Left forelimb (tissue), 1 donor: ENCODE results near the gene UNC79.

ENCODE experiments used
- DNase-seq: peaks from one replicate; pipeline ENCODE4 v3.0.0-alpha.2; 2018; ENCODE audit warnings: low spot score

Gene UNC79

GRCh38 chr14:93708311-93708734 is 277.6 kb downstream of the UNC79 start:
- no peak for DNase-seq

- DNase-seq = no peak
Measured at GRCh38 chr14:93708800-93709199, 278.1 kb downstream of the UNC79 start.

DNA sequence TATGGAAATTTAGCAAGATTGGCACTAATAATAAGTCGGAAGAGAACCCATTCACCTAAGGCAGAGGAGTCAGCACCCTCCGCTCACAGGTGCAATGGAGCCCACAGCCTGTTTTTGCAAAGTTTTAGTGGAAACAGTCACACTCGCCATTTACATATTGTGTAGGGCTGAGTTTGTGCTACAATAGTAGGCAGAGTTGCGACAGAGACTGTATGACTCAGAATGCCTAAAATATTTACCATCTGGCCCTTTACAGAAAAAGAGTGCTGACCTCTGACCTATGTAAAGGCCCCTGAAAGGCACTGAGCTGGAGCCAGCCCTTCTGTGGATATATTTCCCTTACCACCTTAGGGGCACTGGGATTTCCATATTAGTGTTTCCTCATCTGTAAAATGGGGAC is 278.5 kb downstream of the UNC79 start:
- no peak for DNase-seq

DNA sequence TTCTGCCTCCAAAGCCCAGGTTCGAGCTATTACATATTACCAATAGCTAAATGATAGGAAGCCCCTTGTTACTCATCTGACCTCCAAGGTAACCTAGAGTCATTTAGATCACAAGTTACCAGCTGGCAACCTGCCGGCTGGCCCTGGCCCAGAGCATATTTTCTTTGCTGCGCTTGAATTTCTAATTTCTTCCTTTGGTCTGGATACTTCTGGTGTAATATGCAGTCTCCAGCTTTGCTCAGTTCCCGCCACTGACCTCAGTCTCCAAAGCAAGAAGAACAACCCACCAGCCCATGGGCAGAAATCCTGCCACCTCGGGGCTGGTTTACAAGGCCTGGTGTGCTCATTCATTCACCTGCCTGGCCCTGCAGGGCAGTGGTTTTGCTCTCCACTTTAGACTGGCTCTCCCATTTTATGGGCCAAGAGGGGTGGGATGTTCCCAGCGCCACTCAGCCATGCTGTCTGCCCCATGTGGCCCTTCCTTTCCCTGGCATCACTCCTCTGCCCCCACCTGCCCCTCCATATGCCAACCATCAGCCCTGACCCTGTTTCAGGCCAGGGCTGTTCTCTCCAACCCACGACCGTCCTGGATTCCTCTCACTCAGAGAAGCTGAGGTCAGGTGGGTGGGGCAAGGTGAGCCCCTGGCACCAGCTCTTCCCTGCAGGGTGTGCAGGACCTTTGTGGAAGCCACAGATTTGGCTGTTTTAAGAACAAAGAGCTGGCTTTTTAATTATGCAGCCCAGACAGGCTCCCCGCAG is 281.5 kb downstream of the UNC79 start:
- no peak for DNase-seq

DNA sequence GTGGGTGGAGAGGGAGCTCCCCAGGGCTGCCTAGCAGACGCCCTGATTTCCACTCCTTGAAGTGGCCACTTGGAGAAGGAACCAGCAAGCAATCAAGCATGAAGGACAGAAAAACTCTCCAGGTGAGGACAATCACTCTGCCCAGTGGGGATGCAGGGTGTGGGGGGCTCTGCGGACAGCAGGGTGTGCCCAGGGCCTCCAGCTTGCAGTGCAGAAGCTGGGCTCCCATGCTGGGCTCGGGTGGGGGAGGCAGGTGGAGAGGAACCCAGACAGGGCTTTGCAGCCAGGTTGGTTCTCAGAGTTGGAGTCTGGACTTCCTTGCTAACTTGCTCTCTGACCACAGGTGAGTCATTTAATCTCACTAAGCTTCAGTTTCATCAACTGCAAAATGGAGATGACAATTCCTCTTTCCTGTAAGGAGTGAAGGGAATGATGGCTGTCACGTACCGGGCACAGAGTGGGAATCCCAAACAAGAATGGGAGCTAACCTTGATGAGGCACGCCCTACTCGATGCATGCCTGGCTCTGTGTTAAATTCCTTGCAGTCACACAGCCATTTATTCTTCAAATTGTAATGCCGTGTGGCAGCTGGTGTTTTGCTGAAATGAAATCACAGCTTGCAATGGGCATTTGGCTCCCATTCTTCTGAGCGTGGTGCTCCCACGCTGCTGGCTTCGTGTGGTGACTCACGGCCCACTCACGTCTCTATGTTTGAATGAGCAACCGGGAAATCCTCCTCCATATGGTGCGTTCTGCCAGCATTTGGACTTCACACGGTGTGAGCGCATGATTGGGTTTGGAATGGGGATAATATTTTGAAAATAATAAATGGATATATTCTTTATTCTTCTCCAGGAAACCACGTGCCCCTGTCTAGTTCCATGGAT is 282.3 kb downstream of the UNC79 start:
- DNase-seq = no peak

DNA sequence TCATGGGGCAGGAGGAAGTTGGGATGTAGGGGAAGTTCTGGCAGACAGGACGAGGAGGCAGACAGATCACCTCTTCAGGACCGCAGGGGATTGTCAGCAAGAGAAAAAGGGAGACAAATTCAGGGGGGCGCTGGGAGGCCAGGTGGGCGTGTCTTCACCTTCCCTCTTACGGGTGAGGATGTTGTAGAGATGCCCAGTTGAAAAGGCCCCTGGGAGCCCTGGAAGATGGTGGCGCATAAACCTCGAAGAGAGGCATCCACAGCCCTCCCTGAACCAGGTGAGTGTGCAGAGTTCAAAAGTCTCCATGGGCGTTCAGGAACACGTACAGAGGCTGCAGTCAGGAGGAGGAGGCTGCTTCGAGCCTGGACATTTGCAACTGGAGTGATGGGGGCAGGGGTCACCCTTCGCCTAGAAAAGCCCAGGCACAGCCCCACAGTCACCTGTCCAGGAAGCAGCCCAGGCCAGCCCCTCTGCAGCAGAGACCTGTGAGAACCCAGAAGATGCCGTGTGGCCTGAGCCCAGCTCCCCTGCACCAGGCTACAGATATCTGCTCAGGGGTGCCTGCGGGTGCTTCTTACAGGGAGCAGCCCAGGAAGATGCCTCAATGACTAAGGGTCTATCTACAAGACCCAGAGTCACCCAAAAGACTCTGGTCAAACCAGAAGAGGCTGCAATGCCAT is 283.1 kb downstream of the UNC79 start:
- DNase-seq = no peak

- DNase-seq = no peak
Measured at GRCh38 chr14:93714605-93715004, 283.9 kb downstream of the UNC79 start.

DNA sequence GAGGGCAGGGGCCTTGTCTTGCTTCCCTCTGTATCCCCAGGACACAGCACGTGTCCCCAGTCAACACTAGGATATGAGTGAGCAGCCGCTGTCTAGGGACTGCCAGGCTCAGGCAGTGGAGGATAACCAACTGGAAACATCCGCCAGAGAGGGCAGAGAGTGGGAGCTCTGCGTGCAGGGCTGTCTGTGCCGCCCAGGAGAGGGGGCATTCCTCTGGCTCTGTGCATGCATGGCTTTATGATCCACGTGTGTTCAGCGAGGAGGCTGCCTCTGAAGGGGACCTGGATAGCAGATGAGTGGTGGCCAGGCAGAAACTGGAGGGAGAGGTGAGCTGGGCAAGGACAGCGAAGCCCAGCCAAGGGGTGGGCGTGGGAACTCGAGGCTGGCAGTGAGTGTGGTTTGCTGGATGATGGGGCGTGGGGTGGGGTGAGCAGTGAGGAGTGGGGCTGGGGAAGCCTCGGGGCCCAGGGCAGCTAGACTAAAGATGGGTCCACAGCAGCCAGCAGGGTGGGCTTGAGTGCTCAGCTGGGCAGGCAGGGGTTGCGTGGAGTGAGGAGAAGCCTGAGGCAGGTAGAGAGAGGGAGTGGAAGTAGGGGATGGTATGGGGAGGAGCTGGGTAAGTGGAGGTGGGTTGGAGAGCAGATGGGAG is 284.7 kb downstream of the UNC79 start:
- peak; percentile 38 for DNase-seq

DNA sequence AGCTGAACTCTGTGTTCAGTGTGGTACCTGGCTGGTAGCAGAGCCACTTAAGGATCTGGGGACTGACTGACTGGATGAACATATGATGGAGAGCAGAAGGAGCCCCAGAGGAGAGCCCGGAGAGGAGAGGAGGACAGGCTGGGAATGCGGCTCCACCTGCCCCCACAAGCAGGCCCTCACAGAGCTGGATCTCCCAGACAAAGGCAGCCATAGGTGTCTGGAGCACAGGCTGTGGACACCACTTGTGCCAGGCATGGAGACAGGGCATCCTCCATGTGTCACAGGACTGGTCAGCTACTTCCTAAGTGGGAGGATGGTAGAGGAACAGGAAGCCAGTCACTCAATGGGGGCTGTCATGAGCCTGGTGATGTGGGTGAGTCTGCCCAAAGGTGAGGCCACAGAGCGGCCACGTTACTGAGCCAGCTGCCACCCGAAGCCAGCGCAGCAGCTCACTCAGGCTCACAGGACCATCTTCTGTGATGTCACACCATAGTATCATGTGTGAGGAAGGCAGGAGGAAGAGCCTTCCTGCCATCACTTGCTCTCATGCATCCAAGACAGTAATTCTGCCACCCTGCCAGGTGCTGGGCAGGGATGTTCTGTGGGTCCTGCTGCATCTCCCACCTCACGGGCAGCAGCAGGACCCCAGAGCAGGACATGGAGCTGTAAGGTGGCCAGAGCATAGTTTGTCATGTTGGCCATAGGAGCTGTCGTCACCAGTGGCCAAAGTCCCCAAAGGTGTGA is 285.4 kb downstream of the UNC79 start:
- DNase-seq = no peak

- peak; percentile 22 for DNase-seq
Measured at GRCh38 chr14:93716746-93717667, 286.3 kb downstream of the UNC79 start.

DNA sequence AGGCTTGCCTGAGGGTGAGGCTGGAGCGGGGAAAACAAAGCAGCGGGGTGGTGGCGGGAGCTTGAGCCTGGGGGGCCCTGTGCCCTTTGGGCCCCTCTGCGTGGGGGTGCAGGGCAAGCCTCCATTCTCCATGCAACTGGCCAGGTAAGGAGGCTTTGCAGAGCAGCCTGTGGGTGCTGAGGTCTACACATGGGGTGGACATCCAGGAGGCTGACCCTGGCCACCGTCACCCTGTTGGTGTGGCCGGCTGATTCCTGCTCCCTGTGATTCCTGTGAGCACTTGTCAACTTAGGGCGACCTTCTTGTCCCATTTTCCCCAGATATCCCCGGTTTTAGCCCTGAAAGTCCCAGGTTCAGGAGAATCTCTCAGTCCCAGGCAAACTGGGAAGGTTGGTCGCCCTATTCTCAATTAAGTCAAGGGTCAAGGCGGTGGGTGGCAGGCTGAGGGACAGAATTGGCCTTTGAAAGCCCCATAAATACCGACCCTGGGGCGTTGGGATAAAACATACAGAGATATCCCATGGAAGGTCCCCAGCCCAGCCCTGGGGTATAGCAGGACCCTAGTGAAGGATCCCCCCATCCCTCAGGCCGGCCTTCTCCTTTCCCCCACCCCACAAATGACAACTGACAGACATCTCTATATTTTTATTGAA is 287.1 kb downstream of the UNC79 start:
- peak; percentile 52 for DNase-seq

- peak; percentile 52 for DNase-seq
Measured at GRCh38 chr14:93719256-93719655, 288.5 kb downstream of the UNC79 start.

DNA sequence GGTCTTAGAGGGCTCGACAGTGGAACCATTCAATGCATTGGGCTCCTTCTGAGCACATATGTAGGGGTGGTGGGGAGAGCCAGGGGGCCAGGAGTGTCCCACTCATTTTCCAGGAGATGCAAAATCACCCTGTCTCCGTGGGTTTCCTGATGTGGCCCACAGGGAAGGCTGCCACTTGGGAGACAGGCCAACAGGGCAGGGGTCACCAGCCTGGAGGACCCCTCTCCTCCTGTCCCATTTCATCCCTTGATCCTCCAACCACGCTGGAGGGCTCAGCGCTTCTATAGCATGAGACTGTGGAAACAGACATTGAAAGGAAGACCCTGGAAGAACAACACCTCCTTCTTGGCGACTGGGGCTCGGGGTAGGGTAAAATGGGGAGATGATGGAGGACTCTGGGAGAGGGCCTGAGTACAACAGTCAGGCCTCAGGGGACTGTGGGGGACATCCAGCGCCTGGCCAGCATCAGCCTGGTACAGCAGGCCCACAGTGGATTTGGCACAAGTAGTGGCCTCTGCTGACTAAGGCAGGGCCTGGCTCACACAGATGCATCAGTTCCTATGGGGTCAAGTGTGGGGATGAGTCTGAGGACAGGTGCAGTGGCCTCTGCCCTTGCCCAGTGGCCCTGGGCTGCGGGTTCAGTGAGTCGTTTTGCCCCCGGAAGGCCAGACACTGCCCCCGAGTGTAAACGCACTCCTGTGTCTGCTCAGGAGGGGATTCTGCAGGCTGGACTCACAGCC is 289.5 kb downstream of the UNC79 start:
- DNase-seq = peak; percentile 44

GRCh38 chr14:93720981-93721483 is 290.3 kb downstream of the UNC79 start:
- DNase-seq = peak; percentile 25

DNA sequence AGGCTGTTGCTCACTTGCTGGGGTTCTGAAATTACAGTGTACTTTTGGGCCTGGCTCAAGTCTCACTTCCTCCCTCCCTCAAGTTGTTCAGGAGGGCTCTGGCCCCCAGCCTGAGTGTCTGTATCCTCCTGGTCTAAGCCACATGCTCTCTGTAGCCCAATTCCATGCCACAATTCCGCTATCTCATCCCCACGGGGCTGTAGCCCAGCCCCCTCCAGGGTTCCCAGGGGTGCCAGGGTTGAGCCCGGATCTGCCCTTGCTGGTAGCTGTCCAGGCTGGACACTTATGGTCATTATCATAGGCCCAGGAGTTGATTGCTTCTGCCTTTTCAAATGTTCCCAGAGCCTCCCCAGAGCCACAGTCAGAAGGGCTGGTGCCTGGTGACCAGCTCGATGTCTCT is 292.3 kb downstream of the UNC79 start:
- DNase-seq = peak; percentile 60

DNA sequence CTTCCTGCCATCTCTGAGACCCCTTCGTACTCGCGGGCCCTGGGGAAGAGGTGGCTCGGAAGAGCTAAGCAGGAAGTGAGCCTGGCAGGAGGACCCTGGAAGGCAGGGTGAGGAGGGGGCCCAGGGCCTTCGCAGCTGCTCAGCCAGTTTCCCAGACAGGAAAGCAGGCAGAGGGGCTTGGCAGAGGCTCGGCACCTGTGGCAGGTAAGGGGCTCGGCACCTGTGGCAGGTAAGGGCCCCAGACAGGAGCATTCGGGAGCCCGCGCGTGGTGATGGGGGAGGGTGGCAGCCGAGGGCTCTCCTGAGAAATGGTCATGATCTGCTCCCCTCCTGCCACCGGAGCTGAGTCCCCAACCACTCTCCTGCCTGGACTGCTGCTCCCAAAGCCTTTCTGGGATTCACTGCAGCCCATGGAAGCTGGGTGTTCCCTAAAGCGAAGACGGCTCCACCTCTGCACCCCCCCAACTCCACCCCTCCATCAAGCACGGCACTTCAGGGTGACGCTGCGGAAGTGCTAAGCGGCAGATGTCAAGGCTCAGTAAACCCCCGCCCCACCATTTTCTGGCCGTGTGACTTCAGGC is 294.4 kb downstream of the UNC79 start:
- no peak for DNase-seq

DNA sequence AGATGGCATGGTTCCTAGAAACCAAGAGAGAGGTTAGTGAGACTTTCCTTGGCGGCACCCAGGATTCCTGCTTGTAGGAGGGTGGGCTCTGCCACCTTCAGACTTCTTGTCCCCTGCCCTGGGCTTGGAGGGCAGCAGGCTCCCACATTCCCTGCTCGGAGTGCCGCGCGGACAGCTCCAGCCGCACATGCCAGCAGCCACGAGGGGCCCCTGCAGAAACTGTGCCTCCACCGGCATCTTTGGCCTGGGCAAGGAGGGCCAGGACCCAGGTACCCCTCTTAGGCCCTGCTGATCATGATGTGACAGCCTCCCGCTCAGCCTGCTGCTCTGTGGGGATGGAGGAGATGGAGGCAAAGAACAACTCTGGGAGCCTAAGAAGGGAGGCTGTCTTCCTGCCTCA is 295.3 kb downstream of the UNC79 start:
- DNase-seq = no peak

GRCh38 chr14:93727039-93727740 is 296.5 kb downstream of the UNC79 start:
- DNase-seq = no peak
